SU-DHL-6 (cell line): ENCODE data around the gene TGM6.

Experiments
- H2AFZ ChIP-seq: fragments of 200-600 bp; sonication (generic); 2 replicates; pipeline ENCODE4 v1.6.1; 2014; ENCODE audit warnings: low read depth, mild to moderate bottlenecking, moderate library complexity, mixed read lengths, antibody characterized with exemption, low read length; ENCODE audit not compliant: severe bottlenecking
- H3F3A ChIP-seq: fragments of 200-600 bp; shearing (Covaris generic); 2 replicates; pipeline ENCODE4 v1.6.0; 2016; ENCODE audit warnings: antibody characterized with exemption, mild to moderate bottlenecking; ENCODE audit not compliant: insufficient read depth
- H3K27ac ChIP-seq: fragments of 200-600 bp; sonication (generic); 2 replicates; pipeline ENCODE4 v1.5.1; 2016; ENCODE audit warnings: low read depth, mild to moderate bottlenecking, low read length, moderate library complexity, mixed read lengths
- H3K27me3 ChIP-seq: fragments of 200-600 bp; sonication (generic), shearing (Covaris generic); 2 replicates; pipeline ENCODE4 v1.6.0; 2014; ENCODE audit warnings: mild to moderate bottlenecking, low read length
- H3K36me3 ChIP-seq: fragments of 200-600 bp; sonication (generic); 2 replicates; pipeline ENCODE4 v1.6.1; 2014; ENCODE audit warnings: mild to moderate bottlenecking, low read length, mixed read lengths
- H3K4me2 ChIP-seq: fragments of 300-600, 200-600 bp; shearing (Covaris generic), sonication (generic); 2 replicates; pipeline ENCODE4 v1.6.0; 2014; ENCODE audit warnings: low read length, low read depth, mild to moderate bottlenecking; ENCODE audit not compliant: poor library complexity, severe bottlenecking
- H3K4me3 ChIP-seq: fragments of 200-600 bp; sonication (generic); 2 replicates; pipeline ENCODE4 v1.5.1; 2014; ENCODE audit warnings: antibody characterized with exemption, low read length, mild to moderate bottlenecking, mixed read lengths; ENCODE audit not compliant: insufficient read depth, poor library complexity, severe bottlenecking
- H3K79me2 ChIP-seq: fragments of 200-600 bp; sonication (generic); 2 replicates; pipeline ENCODE4 v1.6.1; 2014; ENCODE audit warnings: mild to moderate bottlenecking, low read length, moderate library complexity; ENCODE audit not compliant: insufficient read depth
- H3K9ac ChIP-seq: fragments of 200-600 bp; sonication (generic); 2 replicates; pipeline ENCODE4 v1.7.0; 2014; ENCODE audit warnings: mild to moderate bottlenecking, low read length
- H3K9me2 ChIP-seq: fragments of 200-600 bp; sonication (generic); replicated peaks from 2 replicates; pipeline ENCODE4 v1.6.1; 2014; ENCODE audit warnings: low read length; ENCODE audit not compliant: insufficient read depth
- H3K9me3 ChIP-seq: fragments of 200-600 bp; sonication (generic); 2 replicates; pipeline ENCODE4 v1.6.1; 2014; ENCODE audit warnings: low read length, mixed read lengths; ENCODE audit not compliant: insufficient read depth
- H4K20me1 ChIP-seq: fragments of 200-600 bp; sonication (generic); 2 replicates; pipeline ENCODE4 v1.6.1; 2014; ENCODE audit warnings: low read depth, mild to moderate bottlenecking, antibody characterized with exemption, low read length, moderate library complexity, mixed read lengths
- CTCF ChIP-seq: fragments of 200-600 bp; sonication (generic); IDR thresholded peaks from one replicate; pipeline ENCODE4 v1.5.1; 2017; ENCODE audit warnings: antibody characterized with exemption, mild to moderate bottlenecking, low read length, moderate library complexity; ENCODE audit not compliant: insufficient read depth, poor library complexity, severe bottlenecking
- EZH2phosphoT487 ChIP-seq: fragments of 200-600 bp; sonication (generic), shearing (Covaris generic); conservative IDR thresholded peaks from 2 replicates; pipeline ENCODE4 v1.6.1; 2018; ENCODE audit warnings: mild to moderate bottlenecking, antibody characterized with exemption, low read length, moderate library complexity, mixed read lengths

The TGM6 gene

GRCh38 chr20:2399390-2399789 is 18.7 kb downstream of the TGM6 start:
- no peak overlapping the region for H3K27ac ChIP-seq
- no peaks in the 10 kb centered on the region for H3F3A ChIP-seq
- no peaks in the 10 kb centered on the region for H3K36me3 ChIP-seq
- H3K27me3 ChIP-seq: no peaks in the 10 kb centered on the region
- no peaks in the 10 kb centered on the region for H3K9me3 ChIP-seq
- no peak overlapping the region for H3K4me3 ChIP-seq
- TF ChIP-seq CTCF (no peak), EZH2phosphoT487 (no peak)
- H3K9ac ChIP-seq: no peak overlapping the region
- no peaks in the 10 kb centered on the region for H3K9me2 ChIP-seq
- no peak overlapping the region for H3K4me2 ChIP-seq
- H3K79me2 ChIP-seq: no peaks in the 10 kb centered on the region
- H2AFZ ChIP-seq: no peak overlapping the region
- no peaks in the 10 kb centered on the region for H4K20me1 ChIP-seq

- H3K4me2 ChIP-seq: no peak overlapping the region
- no peaks in the 10 kb centered on the region for H3K9me3 ChIP-seq
- TF ChIP-seq EZH2phosphoT487 (no peak), CTCF (no peak)
- no peaks in the 10 kb centered on the region for H4K20me1 ChIP-seq
- no peak overlapping the region for H3K27ac ChIP-seq
- H3K36me3 ChIP-seq: no peaks in the 10 kb centered on the region
- no peaks in the 10 kb centered on the region for H3F3A ChIP-seq
- H3K9me2 ChIP-seq: no peaks in the 10 kb centered on the region
- no peaks in the 10 kb centered on the region for H3K27me3 ChIP-seq
- no peak overlapping the region for H3K4me3 ChIP-seq
- H3K9ac ChIP-seq: no peak overlapping the region
- no peak overlapping the region for H2AFZ ChIP-seq
- no peaks in the 10 kb centered on the region for H3K79me2 ChIP-seq
Measured at GRCh38 chr20:2400290-2400689, 19.6 kb downstream of the TGM6 start.

- Histone ChIP-seq H3K9me2 (no peaks in the 10 kb centered on the region), H3K4me2 (no peak overlapping the region), H2AFZ (no peak overlapping the region), H3K27me3 (no peaks in the 10 kb centered on the region), H3K9me3 (no peaks in the 10 kb centered on the region), H3K36me3 (no peaks in the 10 kb centered on the region), H3F3A (no peaks in the 10 kb centered on the region), H3K27ac (no peak overlapping the region), H3K9ac (no peak overlapping the region), H3K79me2 (no peaks in the 10 kb centered on the region), H3K4me3 (no peak overlapping the region), H4K20me1 (no peaks in the 10 kb centered on the region)
- TF ChIP-seq CTCF (no peak), EZH2phosphoT487 (no peak)
Measured at GRCh38 chr20:2401527-2401926, 20.8 kb downstream of the TGM6 start.
